ENCODE results near the gene ANTKMT. TPM values are rescaled to one million over a fixed set of nuclear protein-coding genes. Genes with fewer than 3 reads are reported as not detected.

ANTKMT gene
- total RNA-seq, 6 experiments from 2014 or later = 19.7 to 56.0 (median 28.2) TPM

DNA sequence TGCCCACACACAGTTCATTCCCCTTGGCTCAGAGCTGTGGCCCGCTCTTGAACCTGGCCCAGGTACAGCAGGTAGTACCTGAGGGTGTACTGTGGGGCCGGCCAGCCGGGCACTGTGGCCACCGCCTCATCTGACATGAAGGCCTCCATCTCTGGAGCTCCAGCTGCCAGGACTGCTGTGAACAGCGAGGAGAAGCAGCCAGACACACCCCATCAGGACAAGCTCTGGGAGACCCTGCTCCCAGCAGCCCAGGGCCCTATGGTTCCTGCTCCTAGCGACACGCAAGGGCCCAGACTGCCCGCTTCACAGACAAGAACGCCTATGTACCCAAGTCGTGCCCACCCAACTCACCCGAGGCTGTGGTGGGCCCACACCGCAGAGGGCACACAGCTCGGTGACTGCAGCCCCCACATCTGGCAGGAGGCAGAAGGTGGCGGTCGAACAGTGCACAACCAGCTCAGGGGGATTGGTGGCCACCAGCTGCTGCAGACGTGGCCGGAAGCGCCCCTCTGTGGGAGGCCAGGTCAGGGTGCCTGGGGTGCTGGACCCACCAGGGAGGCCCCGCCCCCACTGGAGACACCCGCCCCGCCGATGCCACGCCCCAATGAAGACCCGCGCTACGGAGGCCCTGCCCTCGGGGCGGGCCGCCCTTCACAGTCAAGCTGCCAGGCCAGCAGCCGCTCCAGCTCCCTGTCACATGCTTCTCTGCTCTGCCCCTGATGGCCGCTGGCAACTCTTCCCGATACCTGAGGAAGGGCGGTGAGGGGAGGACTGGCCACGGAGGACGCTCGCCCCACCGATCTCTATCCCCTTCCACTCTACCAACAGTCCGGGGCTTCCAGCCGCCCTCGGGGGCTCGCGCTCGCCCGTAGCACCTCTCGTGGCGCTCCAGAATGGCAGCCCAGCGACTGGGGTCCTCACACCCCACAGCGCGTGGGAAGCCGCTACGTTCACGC, 41.8 kb upstream of the ANTKMT start:
- no peaks in the 10 kb centered on the region for H3K9me3 ChIP-seq
- H3K36me3 ChIP-seq = peaks cover 0 to 14% (median 7%) of the 10 kb centered on the region in 4 donors
- intact Hi-C loops (cut with DNase I) = no loop called here
- H3K27me3 ChIP-seq = no peaks in the 10 kb centered on the region
- DNase-seq (peak; percentile 76 to 89 (median 86)), ATAC-seq (peak; percentile 11 to 46 (median 40))
- 5% methylated on average over 4 of the region's 52 CpGs for WGBS (ENCODE audit: insufficient coverage, low coverage, low lambda C conversion rate, missing lambda C conversion rate)
- peak overlapping the region; percentile 38 to 52 (median 50) for H3K4me3 ChIP-seq
- H3K27ac ChIP-seq = peak overlapping the region in 2 of 3 donors; percentile 45 to 55
- no peak for TF ChIP-seq POLR2A (IDR thresholded peaks at IDR 0.05)
- TF ChIP-seq, protein P1, sequence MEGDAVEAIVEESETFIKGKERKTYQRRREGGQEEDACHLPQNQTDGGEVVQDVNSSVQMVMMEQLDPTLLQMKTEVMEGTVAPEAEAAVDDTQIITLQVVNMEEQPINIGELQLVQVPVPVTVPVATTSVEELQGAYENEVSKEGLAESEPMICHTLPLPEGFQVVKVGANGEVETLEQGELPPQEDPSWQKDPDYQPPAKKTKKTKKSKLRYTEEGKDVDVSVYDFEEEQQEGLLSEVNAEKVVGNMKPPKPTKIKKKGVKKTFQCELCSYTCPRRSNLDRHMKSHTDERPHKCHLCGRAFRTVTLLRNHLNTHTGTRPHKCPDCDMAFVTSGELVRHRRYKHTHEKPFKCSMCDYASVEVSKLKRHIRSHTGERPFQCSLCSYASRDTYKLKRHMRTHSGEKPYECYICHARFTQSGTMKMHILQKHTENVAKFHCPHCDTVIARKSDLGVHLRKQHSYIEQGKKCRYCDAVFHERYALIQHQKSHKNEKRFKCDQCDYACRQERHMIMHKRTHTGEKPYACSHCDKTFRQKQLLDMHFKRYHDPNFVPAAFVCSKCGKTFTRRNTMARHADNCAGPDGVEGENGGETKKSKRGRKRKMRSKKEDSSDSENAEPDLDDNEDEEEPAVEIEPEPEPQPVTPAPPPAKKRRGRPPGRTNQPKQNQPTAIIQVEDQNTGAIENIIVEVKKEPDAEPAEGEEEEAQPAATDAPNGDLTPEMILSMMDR (IDR thresholded peaks at IDR 0.05) = no peak
- peaks cover 0 to 34% (median 13%) of the 10 kb centered on the region in 4 donors for H3K4me1 ChIP-seq

DNA sequence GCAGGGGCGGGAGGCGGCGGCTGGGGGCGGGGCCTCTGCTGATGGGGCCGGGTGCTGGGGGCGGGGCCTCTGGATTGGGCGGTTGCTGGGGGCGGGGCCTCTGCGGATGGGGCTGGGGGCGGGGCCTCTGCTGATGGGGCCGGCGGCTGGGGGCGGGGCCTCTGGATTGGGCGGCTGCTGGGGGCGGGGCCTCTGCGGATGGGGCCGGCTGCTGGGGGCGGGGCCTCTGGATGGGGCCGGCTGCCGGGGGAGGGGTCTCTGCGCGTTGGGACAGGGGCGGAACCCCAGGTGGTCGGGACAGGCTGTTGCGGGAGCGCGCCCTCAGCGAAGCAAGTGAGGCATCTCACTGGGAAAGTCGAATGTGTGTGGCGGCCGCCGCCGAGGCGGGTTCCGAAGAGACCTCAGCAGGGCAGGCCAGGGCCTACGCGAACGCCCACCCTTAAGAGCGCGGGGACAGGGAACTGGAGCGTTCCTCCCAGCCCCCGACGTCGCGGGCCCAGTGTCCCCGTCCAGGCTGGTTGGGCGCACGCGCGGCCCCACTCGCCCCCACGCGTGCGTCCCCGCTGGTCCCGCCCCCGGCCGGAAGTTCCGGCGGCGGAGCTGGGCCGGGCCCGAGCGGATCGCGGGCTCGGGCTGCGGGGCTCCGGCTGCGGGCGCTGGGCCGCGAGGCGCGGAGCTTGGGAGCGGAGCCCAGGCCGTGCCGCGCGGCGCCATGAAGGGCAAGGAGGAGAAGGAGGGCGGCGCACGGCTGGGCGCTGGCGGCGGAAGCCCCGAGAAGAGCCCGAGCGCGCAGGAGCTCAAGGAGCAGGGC, 40.9 kb upstream of the ANTKMT start, which contains the start of gene STUB1:
Gene STUB1, plus strand, starts transcription at position 597 of the 811 bp plus-strand sequence. Its CDS starts 116 bp downstream, at position 713.
- Histone ChIP-seq H3K4me1 (peaks cover 0 to 41% (median 13%) of the 10 kb centered on the region in 4 donors), H3K27ac (peak within 1 kb of the TSS; percentile 71 to 86 (median 75)), H3K9me3 (no peaks in the 10 kb centered on the region), H3K27me3 (no peaks in the 10 kb centered on the region), H3K4me3 (peak within 1 kb of the TSS; percentile 62 to 77 (median 67)), H3K36me3 (peaks cover 0 to 14% (median 7%) of the 10 kb centered on the region in 4 donors)
- DNase-seq (peak; percentile 94), ATAC-seq (peak; percentile 73 to 83 (median 78))
- TF ChIP-seq, protein P1 (IDR thresholded peaks at IDR 0.05) = no peak
- TF ChIP-seq POLR2A (IDR thresholded peaks at IDR 0.05) = peak; percentile 81
- intact Hi-C loops (cut with DNase I) = no loop called here
- WGBS (ENCODE audit: insufficient coverage, low coverage, low lambda C conversion rate, missing lambda C conversion rate) = 0% methylated on average over 3 of the region's 91 CpGs

DNA sequence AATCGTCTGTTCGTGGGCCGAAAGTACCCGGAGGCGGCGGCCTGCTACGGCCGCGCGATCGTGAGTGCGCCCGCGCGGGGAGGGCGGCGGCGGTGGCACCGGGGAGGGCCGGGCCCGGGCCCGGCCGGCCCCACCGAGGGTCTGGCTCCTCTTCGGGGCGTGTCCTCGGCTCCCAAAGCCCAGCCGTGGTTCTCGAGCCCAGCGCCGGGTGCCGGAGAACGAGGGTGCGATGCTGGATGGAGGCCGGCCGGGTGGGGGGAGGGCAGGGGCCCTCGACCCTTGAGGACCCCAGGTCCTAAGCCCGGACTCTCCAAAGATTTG, 40.4 kb upstream of the ANTKMT start:
- intact Hi-C loops (cut with DNase I) = no loop called here
- WGBS (ENCODE audit: insufficient coverage, low coverage, low lambda C conversion rate, missing lambda C conversion rate) = no CpG with 5 or more reads among the region's 38 CpGs
- H3K36me3 ChIP-seq = peaks cover 0 to 14% (median 7%) of the 10 kb centered on the region in 4 donors
- no peaks in the 10 kb centered on the region for H3K27me3 ChIP-seq
- peaks cover 0 to 41% (median 13%) of the 10 kb centered on the region in 4 donors for H3K4me1 ChIP-seq
- TF ChIP-seq, protein P1 (IDR thresholded peaks at IDR 0.05) = no peak
- no peak for TF ChIP-seq POLR2A (IDR thresholded peaks at IDR 0.05)
- peak overlapping the region; percentile 62 to 77 (median 67) for H3K4me3 ChIP-seq
- ATAC-seq (no peak), DNase-seq (no peak)
- H3K9me3 ChIP-seq = no peaks in the 10 kb centered on the region
- peak overlapping the region; percentile 71 to 86 (median 75) for H3K27ac ChIP-seq

DNA sequence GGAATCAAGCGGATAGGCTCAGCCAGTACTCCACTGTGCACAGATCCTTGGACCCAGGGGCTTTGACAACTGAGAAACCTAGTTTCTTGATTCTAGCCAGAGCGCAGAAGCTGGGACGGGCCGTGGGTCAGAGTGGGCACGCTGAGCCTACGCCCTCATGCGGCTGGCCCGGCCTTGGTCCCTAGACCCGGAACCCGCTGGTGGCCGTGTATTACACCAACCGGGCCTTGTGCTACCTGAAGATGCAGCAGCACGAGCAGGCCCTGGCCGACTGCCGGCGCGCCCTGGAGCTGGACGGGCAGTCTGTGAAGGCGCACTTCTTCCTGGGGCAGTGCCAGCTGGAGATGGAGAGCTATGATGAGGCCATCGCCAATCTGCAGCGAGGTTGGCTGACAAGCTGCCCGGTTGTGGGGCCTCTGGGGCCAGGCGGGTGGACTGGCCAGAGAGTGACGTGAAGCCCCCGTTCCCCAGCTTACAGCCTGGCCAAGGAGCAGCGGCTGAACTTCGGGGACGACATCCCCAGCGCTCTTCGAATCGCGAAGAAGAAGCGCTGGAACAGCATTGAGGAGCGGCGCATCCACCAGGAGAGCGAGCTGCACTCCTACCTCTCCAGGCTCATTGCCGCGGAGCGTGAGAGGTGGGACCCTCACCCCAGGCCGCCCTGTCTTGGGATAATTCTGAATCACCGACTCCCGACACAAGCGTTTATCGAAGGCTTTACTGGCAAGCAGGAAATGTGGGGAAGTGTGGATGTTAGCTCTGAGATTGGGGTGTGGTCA, 39.8 kb upstream of the ANTKMT start:
- Histone ChIP-seq H3K36me3 (peaks cover 0 to 14% (median 7%) of the 10 kb centered on the region in 4 donors), H3K4me1 (peaks cover 0 to 41% (median 13%) of the 10 kb centered on the region in 4 donors), H3K27me3 (no peaks in the 10 kb centered on the region), H3K9me3 (no peaks in the 10 kb centered on the region), H3K27ac (peak overlapping the region in 2 of 3 donors; percentile 71 to 86), H3K4me3 (peak overlapping the region; percentile 62 to 77 (median 67))
- ATAC-seq = no peak
- WGBS (ENCODE audit: insufficient coverage, low coverage, low lambda C conversion rate, missing lambda C conversion rate) = 30% methylated on average over 16 of the region's 44 CpGs
- TF ChIP-seq, protein P1 (IDR thresholded peaks at IDR 0.05) = peak in 1 of 4 donors; percentile 19
- no peak for TF ChIP-seq POLR2A (IDR thresholded peaks at IDR 0.05)
- DNase-seq = peak in 2 of 3 donors; percentile 75 to 76
- intact Hi-C loops (cut with DNase I) = no loop called here
